GM19099 (cell line): Measurements from ENCODE around the gene MARCHF3.

Experiments
- POLR2A ChIP-seq: IDR thresholded peaks from 3 replicates; pipeline ENCODE4 v1.6.1; 2011; ENCODE audit warnings: low read depth; ENCODE audit not compliant: insufficient read length; ENCODE audit errors: extremely low read depth

MARCHF3 gene

GRCh38 chr5:126961702-126962101 lies 68.7 kb downstream of the MARCHF3 start:
- no peak for TF ChIP-seq POLR2A

- no peak for TF ChIP-seq POLR2A
These were observed 69.2 kb downstream of the MARCHF3 start for GRCh38 chr5:126961128-126961527.

GRCh38 chr5:126959188-126959587 lies 71.2 kb downstream of the MARCHF3 start:
- no peak for TF ChIP-seq POLR2A

- TF ChIP-seq POLR2A: no peak
These were observed 73.4 kb downstream of the MARCHF3 start for GRCh38 chr5:126956991-126957390.

- no peak for TF ChIP-seq POLR2A
These were observed 75.4 kb downstream of the MARCHF3 start for GRCh38 chr5:126954981-126955380.

- TF ChIP-seq POLR2A: no peak
These were observed 76.7 kb downstream of the MARCHF3 start for GRCh38 chr5:126953640-126954039.

- no peak for TF ChIP-seq POLR2A
These were observed 80.9 kb downstream of the MARCHF3 start for GRCh38 chr5:126949475-126949874.

- TF ChIP-seq POLR2A: no peak
These were observed 81.9 kb downstream of the MARCHF3 start for GRCh38 chr5:126948453-126948852.

- TF ChIP-seq POLR2A: no peak
These were observed 82.4 kb downstream of the MARCHF3 start for GRCh38 chr5:126948011-126948355.

- no peak for TF ChIP-seq POLR2A
These were observed 83.0 kb downstream of the MARCHF3 start for GRCh38 chr5:126947146-126948010.

- no peak for TF ChIP-seq POLR2A
These were observed 89.0 kb downstream of the MARCHF3 start for GRCh38 chr5:126941403-126941802.

- TF ChIP-seq POLR2A: no peak
These were observed 90.5 kb downstream of the MARCHF3 start for GRCh38 chr5:126939887-126940286.

GRCh38 chr5:126938466-126938865 lies 91.9 kb downstream of the MARCHF3 start:
- TF ChIP-seq POLR2A: no peak

- no peak for TF ChIP-seq POLR2A
These were observed 92.6 kb downstream of the MARCHF3 start for GRCh38 chr5:126937771-126938170.

GRCh38 chr5:126936775-126937418 lies 93.5 kb downstream of the MARCHF3 start:
- no peak for TF ChIP-seq POLR2A

GRCh38 chr5:126931963-126932660 lies 98.2 kb downstream of the MARCHF3 start:
- no peak for TF ChIP-seq POLR2A

- no peak for TF ChIP-seq POLR2A
These were observed 102.3 kb downstream of the MARCHF3 start for GRCh38 chr5:126928041-126928440.

GRCh38 chr5:126927429-126927828 lies 102.9 kb downstream of the MARCHF3 start:
- no peak for TF ChIP-seq POLR2A
